H9 (cell line): ENCODE data around the gene CHRND. TPM values are rescaled to one million over a fixed set of nuclear protein-coding genes. Genes with fewer than 3 reads are reported as not detected.

Source experiments
- DNase-seq: peaks from one replicate; pipeline ENCODE4 v3.0.0-alpha.2; 2017
- H2AFZ ChIP-seq: one replicate; pipeline ENCODE4 v1.6.1; 2013; ENCODE audit warnings: mild to moderate bottlenecking, low read length, control low read depth, moderate library complexity
- H2AK5ac ChIP-seq: 2 replicates; pipeline ENCODE4 v1.6.1; 2013; ENCODE audit warnings: low read length, control low read depth, mixed read lengths; ENCODE audit not compliant: insufficient read length
- H2BK120ac ChIP-seq: one replicate; pipeline ENCODE4 v1.6.1; 2013; ENCODE audit warnings: low read depth, mild to moderate bottlenecking, low read length, control low read depth, inconsistent platforms; ENCODE audit not compliant: poor library complexity, severe bottlenecking
- H2BK12ac ChIP-seq: 2 replicates; pipeline ENCODE4 v1.6.1; 2013; ENCODE audit warnings: low read length, control low read depth, mixed read lengths, low read depth; ENCODE audit not compliant: insufficient read length
- H2BK15ac ChIP-seq: 2 replicates; pipeline ENCODE4 v1.6.1; 2013; ENCODE audit warnings: low read depth, low read length, control low read depth
- H2BK20ac ChIP-seq: one replicate; pipeline ENCODE4 v1.6.1; 2013; ENCODE audit warnings: low read depth, mild to moderate bottlenecking, low read length, control low read depth, inconsistent platforms; ENCODE audit not compliant: poor library complexity, severe bottlenecking
- H2BK5ac ChIP-seq: 2 replicates; pipeline ENCODE4 v1.6.1; 2013; ENCODE audit warnings: low read length, control low read depth, mixed read lengths; ENCODE audit not compliant: insufficient read length
- H3K14ac ChIP-seq: 2 replicates; pipeline ENCODE4 v1.6.1; 2013; ENCODE audit warnings: low read length, control low read depth; ENCODE audit not compliant: insufficient read depth
- H3K18ac ChIP-seq: 2 replicates; pipeline ENCODE4 v1.6.1; 2013; ENCODE audit warnings: low read depth, mild to moderate bottlenecking, mixed read lengths, low read length, control low read depth; ENCODE audit not compliant: insufficient read length
- H3K23ac ChIP-seq: 2 replicates; pipeline ENCODE4 v1.6.1; 2013; ENCODE audit warnings: low read length, control low read depth, mixed read lengths, low read depth; ENCODE audit not compliant: insufficient read length
- H3K23me2 ChIP-seq: 2 replicates; pipeline ENCODE4 v1.6.1; 2013; ENCODE audit warnings: low read depth, mild to moderate bottlenecking, mixed read lengths, low read length, control low read depth; ENCODE audit not compliant: insufficient read length, poor library complexity, severe bottlenecking
- H3K27ac ChIP-seq: 2 replicates; pipeline ENCODE4 v1.5.1; 2013; ENCODE audit warnings: low read length, control low read depth, mixed read lengths, low read depth; ENCODE audit not compliant: insufficient read length
- H3K27me3 ChIP-seq: 2 replicates; pipeline ENCODE4 v1.6.1; 2013; ENCODE audit warnings: low read length, control low read depth, inconsistent platforms; ENCODE audit not compliant: insufficient read depth
- H3K4ac ChIP-seq: 2 replicates; pipeline ENCODE4 v1.6.1; 2013; ENCODE audit warnings: low read depth, mild to moderate bottlenecking, control low read depth, inconsistent platforms, low read length, moderate library complexity
- H3K4me1 ChIP-seq: 2 replicates; pipeline ENCODE4 v1.6.1; 2013; ENCODE audit warnings: low read length, control low read depth, inconsistent platforms; ENCODE audit not compliant: insufficient read depth
- H3K4me2 ChIP-seq: 2 replicates; pipeline ENCODE4 v1.6.1; 2013; ENCODE audit warnings: low read length, control low read depth, mixed read lengths; ENCODE audit not compliant: insufficient read length, insufficient read depth
- H3K56ac ChIP-seq: 2 replicates; pipeline ENCODE4 v1.6.1; 2013; ENCODE audit warnings: low read depth, mild to moderate bottlenecking, mixed read lengths, low read length, control low read depth; ENCODE audit not compliant: insufficient read length
- H3K79me1 ChIP-seq: 2 replicates; pipeline ENCODE4 v1.6.1; 2013; ENCODE audit warnings: low read depth, mild to moderate bottlenecking, moderate library complexity, low read length, control low read depth, inconsistent platforms; ENCODE audit not compliant: insufficient read depth, poor library complexity, severe bottlenecking
- H3K79me2 ChIP-seq: 2 replicates; pipeline ENCODE4 v1.6.1; 2013; ENCODE audit warnings: low read length, control low read depth, inconsistent platforms; ENCODE audit not compliant: insufficient read depth
- H3K9ac ChIP-seq: 2 replicates; pipeline ENCODE4 v1.6.1; 2013; ENCODE audit warnings: low read length, control low read depth, mixed read lengths; ENCODE audit not compliant: insufficient read length; ENCODE audit errors: extremely low read depth
- H3K9me3 ChIP-seq: one replicate; pipeline ENCODE4 v1.6.1; 2013; ENCODE audit warnings: low read depth, low read length, inconsistent platforms; ENCODE audit not compliant: control insufficient read depth
- H3T11ph ChIP-seq: one replicate; pipeline ENCODE4 v1.6.1; 2013; ENCODE audit warnings: mild to moderate bottlenecking, low read length, control low read depth, inconsistent platforms
- H4K20me1 ChIP-seq: one replicate; pipeline ENCODE4 v1.6.1; 2013; ENCODE audit not compliant: control insufficient read depth, insufficient read length, insufficient read depth
- H4K5ac ChIP-seq: 2 replicates; pipeline ENCODE4 v1.6.1; 2013; ENCODE audit warnings: low read depth, mild to moderate bottlenecking, mixed read lengths, low read length, control low read depth; ENCODE audit not compliant: insufficient read length
- H4K8ac ChIP-seq: replicated peaks from 2 replicates; pipeline ENCODE4 v1.6.1; 2013; ENCODE audit warnings: low read length, control low read depth, mixed read lengths, low read depth; ENCODE audit not compliant: insufficient read length
- H4K91ac ChIP-seq: 2 replicates; pipeline ENCODE4 v1.6.1; 2013; ENCODE audit warnings: low read depth, mild to moderate bottlenecking, moderate library complexity, mixed read lengths, low read length, control low read depth; ENCODE audit not compliant: insufficient read length
- H3K27ac Mint-ChIP-seq, 3 experiments: 2 replicates in 2 of 3; 3 replicates in 1 of 3; pipeline ENCODE4 v1.8.0; 2020 to 2021; ENCODE audit warnings: mixed read lengths in 3 of 3, mild to moderate bottlenecking in 1 of 3, moderate library complexity in 1 of 3
- H3K27me3 Mint-ChIP-seq: 2 replicates; pipeline ENCODE4 v1.8.0; 2021; ENCODE audit warnings: low read depth, mild to moderate bottlenecking, moderate library complexity, mixed read lengths
- H3K36me3 Mint-ChIP-seq, 3 experiments: 2 replicates in 2 of 3; 3 replicates in 1 of 3; pipeline ENCODE4 v1.8.0; 2020 to 2021; ENCODE audit warnings: low read depth in 3 of 3, mixed read lengths in 3 of 3; ENCODE audit not compliant: insufficient read depth in 1 of 3
- H3K4me1 Mint-ChIP-seq, 2 experiments: 2 replicates each; pipeline ENCODE4 v1.8.0; 2020; ENCODE audit warnings: mixed read lengths in 2 of 2
- H3K4me3 Mint-ChIP-seq, 2 experiments: 2 replicates in 1 of 2; 3 replicates in 1 of 2; pipeline ENCODE4 v1.8.0; 2020 to 2021; ENCODE audit warnings: mild to moderate bottlenecking in 2 of 2, mixed read lengths in 2 of 2, moderate library complexity in 1 of 2
- H3K9me3 Mint-ChIP-seq, 2 experiments: 2 replicates in 1 of 2; 3 replicates in 1 of 2; pipeline ENCODE4 v1.8.0; 2020; ENCODE audit warnings: mild to moderate bottlenecking in 2 of 2, mixed read lengths in 2 of 2, moderate library complexity in 1 of 2
- CTCF ChIP-seq: fragments of 200-600 bp; sonication (generic); conservative IDR thresholded peaks from 3 replicates; pipeline ENCODE4 v1.8.0; 2021; ENCODE audit warnings: antibody characterized with exemption, mild to moderate bottlenecking
- WGBS: extraction: QIAGEN DNeasy Blood & Tissue Kit; methylation state at CpG from one replicate; pipeline ENCODE4 v1.1.7; 2013; ENCODE audit warnings: missing lambda C conversion rate, low lambda C conversion rate, mixed read lengths; ENCODE audit not compliant: insufficient read length; ENCODE audit errors: extremely low coverage; 5-methylcytosine and 5-hydroxymethylcytosine counted together
- total RNA-seq: library from RNA; stranded (reverse); gene quantifications from 2 replicates; pipeline ENCODE4 v1.2.1, GENCODE V29; 2021

The CHRND gene
- total RNA-seq, 1 experiment from 2014 or later, result not detected

GRCh38 chr2:232573771-232574435 is 47.9 kb downstream of the CHRND start:
- no peaks in the 10 kb centered on the region for H3K23me2 ChIP-seq
- H2BK12ac ChIP-seq, result no peak overlapping the region
- no peak overlapping the region for H3K27ac ChIP-seq
- Mint-ChIP-seq H3K36me3 (peaks cover 7 to 71% (median 38%) of the 10 kb centered on the region in 3 experiments; a peak in 6 of 7 replicates), H3K27me3 (no peaks in the 10 kb centered on the region), H3K9me3 (no peaks in the 10 kb centered on the region), H3K4me1 (peaks cover 2 to 3% of the 10 kb centered on the region in 2 experiments; a peak in 3 of 4 replicates), H3K4me3 (no peak overlapping the region), H3K27ac (peak overlapping the region in 2 of 3 experiments; percentile 17 to 54; a peak in 2 of 7 replicates)
- no peaks in the 10 kb centered on the region for H3K4me1 ChIP-seq
- no peak for TF ChIP-seq CTCF
- H3K4ac ChIP-seq, result no peak overlapping the region
- H3K56ac ChIP-seq, result no peak overlapping the region
- H4K8ac ChIP-seq, result no peak overlapping the region
- no peak overlapping the region for H2BK15ac ChIP-seq
- no peak overlapping the region for H2BK120ac ChIP-seq
- no peak overlapping the region for H3K9ac ChIP-seq
- no peak overlapping the region for H2BK20ac ChIP-seq
- H2AK5ac ChIP-seq, result no peak overlapping the region
- no peak overlapping the region for H4K91ac ChIP-seq
- no peaks in the 10 kb centered on the region for H4K20me1 ChIP-seq
- H3K79me2 ChIP-seq, result no peaks in the 10 kb centered on the region
- H3K4me2 ChIP-seq, result no peak overlapping the region
- H3K9me3 ChIP-seq, result no peaks in the 10 kb centered on the region
- no peak for DNase-seq
- no peak overlapping the region for H2AFZ ChIP-seq
- H3K23ac ChIP-seq, result no peak overlapping the region
- no CpG with 5 or more reads among the region's 8 CpGs for WGBS
- no peak overlapping the region for H2BK5ac ChIP-seq
- no peak overlapping the region for H4K5ac ChIP-seq
- H3K27me3 ChIP-seq, result no peaks in the 10 kb centered on the region
- no peaks in the 10 kb centered on the region for H3K79me1 ChIP-seq
- no peak overlapping the region for H3K14ac ChIP-seq
- H3T11ph ChIP-seq, result no peak overlapping the region
- no peak overlapping the region for H3K18ac ChIP-seq
